ENCODE data around the gene RWDD1.

Gene RWDD1, protein sequence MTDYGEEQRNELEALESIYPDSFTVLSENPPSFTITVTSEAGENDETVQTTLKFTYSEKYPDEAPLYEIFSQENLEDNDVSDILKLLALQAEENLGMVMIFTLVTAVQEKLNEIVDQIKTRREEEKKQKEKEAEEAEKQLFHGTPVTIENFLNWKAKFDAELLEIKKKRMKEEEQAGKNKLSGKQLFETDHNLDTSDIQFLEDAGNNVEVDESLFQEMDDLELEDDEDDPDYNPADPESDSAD

DNA sequence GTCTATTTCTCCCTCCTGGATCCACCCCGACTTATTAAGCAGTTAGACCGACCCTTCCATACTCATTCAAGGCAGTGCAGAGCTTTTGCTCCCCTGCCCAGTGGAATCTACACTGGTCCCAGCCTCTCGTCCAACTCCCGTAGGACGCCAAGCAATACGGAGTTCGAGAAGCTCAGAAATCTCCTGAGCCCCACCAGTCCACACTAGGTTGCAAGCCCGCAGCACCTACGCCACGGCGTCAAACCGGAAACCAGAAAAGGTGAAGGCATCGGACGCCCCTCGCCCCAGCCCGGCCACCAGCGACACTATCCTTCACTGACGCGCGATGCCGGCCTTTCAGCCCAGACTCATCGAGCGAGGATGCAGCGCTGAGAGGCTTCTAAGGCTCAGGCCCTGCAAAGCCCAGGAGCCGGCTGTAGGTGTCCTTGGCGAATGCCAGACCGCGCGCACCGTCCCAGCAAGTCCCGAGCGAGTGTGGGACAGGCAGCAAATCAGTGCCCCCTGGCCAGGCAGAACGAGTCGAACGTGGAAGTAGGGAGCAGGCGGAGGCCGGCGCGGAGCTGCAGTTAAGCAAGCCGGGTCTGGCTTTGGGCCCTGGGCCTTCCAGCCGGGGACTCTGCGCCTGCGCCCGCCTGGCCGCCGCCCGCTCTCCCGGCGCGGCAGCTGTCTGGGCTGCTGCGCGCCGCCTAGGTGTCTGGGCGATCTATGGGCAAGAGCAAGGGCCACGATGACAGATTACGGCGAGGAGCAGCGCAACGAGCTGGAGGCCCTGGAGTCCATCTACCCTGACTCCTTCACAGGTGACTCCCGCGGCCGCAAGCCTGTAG lies at the start of gene RWDD1:
Gene RWDD1 (plus strand): TSS at position 649 of the 827 bp plus-strand sequence. CDS start 79 bp downstream, at position 728.
- DNase-seq: peak; percentile 97

DNA sequence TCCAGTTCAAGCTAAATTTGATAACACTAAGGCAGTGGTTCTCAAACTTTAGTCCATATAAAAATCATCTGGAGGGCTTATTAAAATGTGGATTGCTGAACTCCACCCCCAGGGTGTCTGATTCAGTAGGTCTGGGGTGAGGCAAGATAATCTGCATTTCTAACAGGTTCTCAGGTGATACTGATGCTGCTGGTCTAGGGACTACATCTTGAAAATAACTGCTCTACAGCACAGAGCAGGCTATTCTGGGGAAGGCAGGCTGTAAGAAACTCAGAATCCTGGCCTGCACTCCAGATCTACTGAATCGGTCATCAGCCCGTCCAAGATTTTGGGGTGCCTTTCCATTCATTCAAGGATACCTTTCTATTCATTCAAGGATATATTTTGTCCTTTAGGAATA lies 48.4 kb upstream of the RWDD1 start:
- no peak for DNase-seq

DNA sequence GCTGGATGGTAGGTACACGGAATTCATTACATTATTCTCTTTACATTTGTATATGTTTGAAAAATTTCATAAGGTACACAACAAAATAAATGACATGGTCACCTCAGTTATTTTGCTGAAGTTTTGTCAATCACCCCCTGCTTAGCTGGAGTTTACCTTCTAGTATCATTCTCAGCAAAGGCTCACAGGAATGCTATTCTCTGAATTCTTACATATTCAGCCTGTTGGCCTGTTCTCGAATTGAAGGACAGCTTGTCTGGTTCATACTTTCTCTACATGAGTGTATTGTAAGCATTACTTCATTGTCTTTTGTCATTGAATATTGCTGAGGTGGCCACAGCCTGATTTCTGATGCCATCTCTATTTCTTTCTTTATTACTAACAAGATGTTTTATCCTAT lies 47.1 kb upstream of the RWDD1 start:
- no peak for DNase-seq

DNA sequence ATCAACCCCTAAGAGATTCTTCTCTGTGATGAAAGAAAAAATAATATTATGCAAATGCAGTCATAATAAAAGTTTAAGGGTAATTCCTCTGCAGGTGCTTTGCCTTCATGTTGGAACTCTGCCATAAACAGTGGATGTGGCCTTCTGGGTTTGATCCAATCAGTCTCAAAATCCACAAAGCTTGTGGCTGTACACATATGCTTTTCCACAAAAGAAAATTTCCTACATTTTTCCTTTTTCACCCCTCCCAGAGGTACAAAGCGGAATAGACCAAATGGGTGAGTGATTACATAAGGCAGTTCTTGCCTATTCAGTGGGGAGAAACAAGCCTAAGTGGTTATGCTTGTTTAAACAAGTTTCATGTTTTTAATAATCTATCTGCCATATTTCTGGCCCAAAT lies 43.2 kb upstream of the RWDD1 start:
- no peak for DNase-seq

DNA sequence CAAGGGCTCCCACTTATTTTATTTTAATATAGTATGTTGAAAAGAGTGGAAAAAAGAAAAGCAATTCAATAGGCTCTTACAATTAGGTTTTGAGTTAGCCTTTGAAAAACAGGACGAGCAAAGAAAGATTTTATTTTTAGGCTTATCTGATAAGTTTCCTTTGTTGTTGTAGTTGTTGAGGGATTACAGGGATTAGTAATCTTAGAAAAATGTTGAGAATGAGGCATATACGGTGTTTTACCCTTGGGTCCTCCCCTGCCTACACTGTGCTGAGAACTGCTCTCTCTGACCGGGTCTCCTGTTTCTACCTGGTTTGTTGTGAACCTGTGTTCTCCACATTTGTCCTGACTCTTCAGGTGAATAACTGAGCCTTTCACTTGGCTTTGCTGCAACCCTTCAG lies 42.5 kb upstream of the RWDD1 start:
- no peak for DNase-seq

DNA sequence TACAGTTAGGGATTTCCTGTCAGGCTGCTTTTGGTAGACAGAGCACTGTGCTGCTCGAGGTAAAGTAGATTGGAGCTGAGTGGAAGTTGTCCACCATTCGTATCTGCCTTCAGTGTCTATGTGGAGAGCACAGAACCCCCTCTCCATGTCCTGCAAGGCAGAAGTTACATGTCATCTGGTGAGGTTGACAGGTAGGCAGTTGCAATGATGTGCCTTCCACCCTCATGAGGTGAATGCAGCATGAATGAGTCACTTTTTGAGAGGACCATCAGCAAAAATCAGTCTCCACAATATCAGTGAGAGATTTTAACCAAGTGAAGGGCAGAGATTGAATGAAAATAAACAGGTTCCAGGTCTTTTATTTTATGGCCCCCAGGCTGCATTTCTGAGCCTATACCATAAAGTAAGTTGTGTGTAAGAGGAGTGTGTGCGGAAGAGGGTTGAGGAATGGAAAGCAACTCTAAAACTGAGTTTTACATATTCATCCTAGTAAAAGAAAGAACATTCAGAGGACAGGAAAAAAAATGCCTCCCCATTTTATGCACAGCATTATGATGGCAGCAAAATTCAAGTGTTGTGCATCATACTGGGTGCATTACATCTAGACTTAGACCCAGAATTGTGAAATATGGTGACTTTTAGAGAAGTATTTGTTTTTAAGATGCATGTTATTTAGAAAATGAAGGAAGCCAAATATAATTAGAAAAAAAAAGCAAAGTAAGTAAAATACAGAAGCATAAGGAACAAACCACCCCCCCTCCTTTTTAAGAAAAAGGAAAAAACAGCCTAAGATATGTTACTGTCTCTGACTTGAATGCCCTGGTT lies 41.6 kb upstream of the RWDD1 start:
- no peak for DNase-seq

DNA sequence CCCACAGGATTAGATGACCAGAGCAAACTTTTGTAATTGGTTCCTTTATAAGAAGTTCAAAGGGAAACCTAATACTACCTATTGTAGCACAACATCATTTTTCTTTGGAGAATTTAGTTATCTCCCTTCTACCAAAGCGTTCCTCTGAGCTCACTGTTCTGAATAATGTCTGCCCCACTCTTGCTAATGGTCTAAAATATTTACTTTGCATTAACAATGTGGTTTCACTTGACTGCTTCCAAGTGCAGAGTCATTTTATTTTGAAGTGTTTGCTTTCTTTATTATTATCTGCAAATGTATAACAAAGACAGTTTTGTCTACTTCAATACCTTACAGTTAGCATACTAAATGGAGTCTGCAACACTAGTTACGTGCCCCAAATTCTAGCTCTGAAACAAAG lies 40.9 kb upstream of the RWDD1 start:
- no peak for DNase-seq

DNA sequence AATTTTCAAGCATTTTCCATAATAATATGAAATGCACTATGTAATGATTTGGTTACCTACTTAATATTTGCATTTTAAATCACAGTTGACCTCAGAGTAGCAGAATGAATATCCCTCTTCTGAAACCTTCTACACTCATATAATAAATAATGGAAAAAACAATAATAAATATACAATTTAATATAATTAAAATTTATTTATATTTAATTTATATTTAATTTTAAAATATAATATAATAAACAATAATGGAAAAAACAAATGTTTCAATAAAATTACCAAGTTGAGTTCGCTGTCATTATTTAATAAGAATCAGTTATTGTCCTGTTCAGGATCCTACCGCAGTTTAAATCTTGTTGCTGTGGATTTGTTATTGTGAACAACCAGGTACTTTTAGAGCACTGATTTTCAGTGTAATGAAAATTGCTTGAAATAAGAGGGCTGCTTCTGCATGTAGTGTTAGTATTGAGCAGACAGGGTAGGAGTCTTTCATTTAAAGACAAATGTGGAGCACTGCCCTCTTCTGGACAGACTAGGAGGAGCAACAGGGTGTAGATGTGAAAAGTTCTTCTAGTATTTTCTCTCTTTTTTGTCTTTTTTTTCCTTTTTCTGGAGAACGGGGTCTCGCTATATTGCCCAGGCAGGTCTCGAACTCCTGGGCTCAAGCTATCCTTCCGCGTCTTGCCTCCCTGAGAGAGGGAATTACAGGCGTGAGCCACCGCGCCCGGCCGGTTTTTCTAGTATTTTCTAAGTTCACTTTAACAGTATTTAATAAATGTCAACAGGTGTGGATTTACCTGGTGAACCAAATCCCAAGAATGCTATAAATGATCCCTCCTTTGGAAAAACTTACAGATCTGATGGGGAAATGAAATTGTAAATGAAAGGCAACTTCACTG lies 39.4 kb upstream of the RWDD1 start:
- DNase-seq: peak; percentile 66

DNA sequence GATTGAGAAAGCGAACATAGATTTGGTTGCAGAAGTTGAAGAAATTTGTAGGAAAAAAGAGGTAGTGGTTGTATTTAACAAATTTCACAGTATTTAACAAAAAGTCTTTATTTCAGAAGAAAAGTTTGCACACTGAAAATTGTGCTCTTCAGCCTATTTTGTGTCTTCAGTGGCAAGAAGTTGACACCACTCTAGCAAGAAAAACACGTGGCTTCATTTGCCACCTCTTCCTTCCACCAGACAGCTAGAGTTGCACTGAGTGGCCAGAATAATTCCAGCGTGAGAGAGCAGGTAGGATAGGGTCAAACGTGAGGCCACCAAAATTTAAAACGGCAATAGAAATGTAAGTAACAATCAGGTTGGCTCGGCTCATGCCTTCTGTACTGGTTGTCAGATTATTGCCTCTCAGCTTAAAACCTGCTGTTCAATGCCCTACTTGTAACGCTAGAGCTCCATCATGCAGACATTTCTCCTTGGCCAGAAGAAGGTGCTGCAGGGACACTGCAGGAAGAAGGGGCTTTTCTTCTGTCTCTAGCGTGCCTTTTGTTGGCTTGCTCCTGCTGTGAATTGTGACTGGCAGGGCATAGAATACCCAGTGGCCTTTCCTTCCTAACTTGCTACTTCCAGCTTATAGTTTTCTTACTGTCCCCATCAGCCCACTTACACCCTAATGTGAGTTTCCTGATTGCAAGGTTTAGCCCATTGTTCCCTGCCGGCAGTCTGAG lies 37.9 kb upstream of the RWDD1 start:
- no peak for DNase-seq

DNA sequence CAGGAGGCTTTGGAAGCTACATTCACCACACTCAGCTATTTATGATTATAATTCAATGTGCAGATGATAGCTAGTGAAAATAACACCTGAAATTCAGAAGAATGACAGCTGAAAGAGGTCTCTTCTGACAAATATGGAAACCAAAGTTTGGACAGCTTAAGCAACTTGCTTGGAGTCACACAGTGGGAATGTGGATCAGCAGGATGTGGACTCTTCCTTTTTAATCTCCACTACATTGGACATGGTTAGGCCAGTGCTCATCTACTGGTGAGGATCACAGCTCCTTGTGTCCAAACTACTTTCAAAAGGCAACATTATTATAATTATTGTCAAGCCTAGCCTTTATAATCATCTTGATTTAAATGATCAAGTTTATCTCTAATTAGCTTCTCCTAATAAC lies 36.2 kb upstream of the RWDD1 start:
- no peak for DNase-seq

DNA sequence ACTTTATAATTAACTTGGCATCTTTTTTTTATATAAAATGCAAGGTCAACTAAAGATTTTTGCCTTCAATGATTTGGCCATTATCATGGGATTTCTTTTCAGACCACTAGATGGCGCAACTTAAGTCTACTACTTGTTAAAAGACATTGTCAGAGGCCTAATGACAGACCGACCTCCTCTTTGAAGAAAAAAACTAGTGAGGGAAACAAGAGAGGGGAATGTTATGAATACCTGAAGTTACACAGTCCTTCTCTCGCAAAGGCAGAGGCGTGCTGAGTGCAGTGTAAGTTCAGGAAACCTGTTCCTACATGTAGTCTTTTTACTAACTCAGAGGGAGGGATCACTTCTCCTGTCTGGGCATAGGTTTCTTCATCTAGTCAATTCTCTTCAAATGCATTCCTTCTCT lies 35.1 kb upstream of the RWDD1 start:
- DNase-seq: peak; percentile 26

DNA sequence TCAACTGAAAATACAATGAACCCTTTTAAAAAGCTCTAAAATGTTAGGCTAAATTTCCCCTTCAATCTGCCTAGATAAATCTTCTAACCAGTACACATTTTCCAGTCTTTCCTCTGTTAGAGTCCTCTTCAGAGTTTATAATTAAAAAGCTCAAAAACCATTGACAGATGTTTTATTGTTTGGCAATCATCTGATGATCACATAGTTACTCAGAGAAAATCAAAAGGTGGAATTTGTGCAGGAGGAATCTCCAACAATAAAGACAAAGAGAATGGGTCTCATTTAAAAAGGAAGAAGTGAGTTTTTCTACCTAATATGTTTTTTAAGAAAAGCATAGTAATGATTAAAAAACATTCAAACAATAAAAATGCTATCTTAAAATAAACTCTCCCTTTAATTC lies 28.9 kb upstream of the RWDD1 start:
- DNase-seq: no peak

DNA sequence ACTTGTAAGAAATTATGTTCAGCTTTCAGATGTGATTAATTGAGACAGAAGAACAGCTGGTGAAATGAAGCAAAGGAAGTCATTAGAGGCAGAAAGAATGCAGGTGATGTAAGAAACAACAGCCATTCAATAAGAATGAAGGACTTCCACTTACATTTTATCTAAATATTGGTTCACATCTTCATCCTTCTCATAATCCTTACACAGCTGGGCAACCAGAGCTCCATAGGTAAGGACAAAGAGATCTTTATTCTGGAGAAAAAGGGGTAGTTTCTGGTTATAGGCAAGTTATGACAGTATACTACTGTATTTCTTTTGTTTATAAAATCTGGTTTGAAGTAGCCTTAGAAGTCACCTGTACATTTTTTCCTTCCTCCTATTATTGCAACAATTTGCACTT lies 28.2 kb upstream of the RWDD1 start:
- DNase-seq: no peak

DNA sequence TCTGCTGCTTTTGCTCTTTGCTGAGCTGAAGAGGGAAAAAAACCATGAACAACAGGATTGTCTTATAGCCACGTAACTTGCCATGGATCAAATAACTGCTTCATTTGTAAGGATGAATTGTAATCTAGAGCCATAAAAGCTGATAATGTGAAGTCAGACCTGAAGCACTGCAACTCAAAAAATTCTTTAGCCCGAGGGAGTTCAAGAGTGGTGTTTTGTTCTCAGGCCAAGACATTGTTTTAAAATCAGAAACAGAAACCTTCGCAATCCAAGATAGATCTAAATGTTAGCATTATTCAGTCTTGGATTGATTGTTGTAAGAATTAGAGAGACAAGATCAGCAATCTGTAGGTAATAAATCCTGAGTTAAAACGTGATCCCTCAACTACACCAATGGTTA lies 25.7 kb upstream of the RWDD1 start, which contains the start of gene TRAPPC3L:
Gene TRAPPC3L (minus strand): TSS at position 34 of the 400 bp plus-strand sequence. CDS start 170 bp downstream, outside the sequence.
- no peak for DNase-seq

DNA sequence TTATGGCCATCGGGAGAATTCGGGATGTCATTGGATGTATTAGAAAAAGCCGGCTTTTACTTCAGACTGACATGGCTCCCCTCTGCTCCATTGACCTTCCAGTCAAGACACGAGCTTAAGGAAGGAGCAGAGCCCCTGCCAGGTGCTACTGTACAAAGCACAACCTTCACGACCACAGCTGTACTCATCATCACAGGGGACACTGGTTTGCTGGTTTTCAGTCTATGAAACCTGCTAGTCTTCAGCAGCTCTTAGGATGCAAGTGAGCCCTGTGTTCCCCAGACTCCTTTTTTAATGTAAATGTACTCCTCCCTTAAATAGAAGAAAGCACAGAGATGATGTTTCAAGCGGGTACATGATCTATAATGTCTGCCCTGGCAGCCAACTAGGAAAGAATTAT lies 23.9 kb upstream of the RWDD1 start:
- DNase-seq: no peak

DNA sequence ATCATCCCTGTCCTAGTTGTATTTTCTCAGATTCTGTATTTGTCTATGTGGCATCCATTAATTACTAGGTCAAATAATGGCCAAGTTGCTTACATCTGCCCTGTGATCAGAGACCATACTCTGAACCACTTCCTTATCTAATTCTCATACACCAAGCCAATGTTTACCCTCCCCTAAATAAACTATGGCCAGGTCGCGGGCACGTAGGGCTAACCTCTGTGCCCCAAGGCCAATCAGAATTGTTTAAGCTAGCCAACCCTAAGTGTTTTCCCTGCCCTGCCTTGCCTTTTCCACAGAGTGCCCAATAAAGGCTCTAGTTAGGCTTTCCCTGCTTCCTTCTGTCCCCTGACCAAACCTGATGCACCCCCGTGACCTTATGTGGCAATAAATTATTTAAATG lies 20.5 kb upstream of the RWDD1 start:
- DNase-seq: no peak

DNA sequence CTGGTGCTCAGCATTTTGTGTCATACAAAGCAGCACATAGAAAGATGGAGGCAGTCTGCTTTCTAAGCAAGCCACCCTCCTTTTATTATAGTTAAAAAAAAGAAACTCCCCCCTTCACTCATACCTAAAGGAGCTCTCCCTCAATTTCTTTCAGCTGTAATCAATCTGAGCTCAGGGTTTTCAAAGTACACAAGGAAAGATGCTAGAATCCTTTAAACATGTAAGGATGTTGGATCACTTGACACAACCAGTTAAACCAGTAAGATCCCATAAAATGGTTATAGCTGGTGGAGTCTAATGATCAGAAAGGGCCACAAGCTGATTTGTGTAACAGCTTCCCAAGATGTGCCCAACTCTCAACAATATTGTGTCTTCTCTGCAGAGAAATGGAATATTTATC lies 17.9 kb upstream of the RWDD1 start, which contains the start of gene CALHM4:
Gene CALHM4 (plus strand): TSS at position 301 of the 400 bp plus-strand sequence. CDS start 43 bp downstream, at position 344.
- no peak for DNase-seq

DNA sequence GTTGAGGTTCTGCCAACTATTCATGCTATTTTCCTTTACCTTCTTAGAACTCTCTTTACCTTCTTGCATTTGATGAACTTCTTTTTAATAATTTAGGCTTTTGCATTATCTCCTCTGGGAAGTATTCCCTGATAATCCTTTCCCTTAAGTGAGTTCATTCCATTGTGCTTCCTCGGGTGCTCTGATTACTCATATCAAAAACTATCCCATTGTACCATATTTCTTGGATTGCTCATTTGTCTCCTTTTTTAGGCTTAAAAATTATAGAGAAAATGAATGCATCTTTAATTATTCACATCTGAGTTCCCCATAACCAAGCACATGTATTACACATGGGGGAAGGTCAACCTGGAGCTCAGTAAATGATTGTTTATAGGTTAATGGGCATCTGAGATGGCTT lies 15.2 kb upstream of the RWDD1 start:
- DNase-seq: no peak

DNA sequence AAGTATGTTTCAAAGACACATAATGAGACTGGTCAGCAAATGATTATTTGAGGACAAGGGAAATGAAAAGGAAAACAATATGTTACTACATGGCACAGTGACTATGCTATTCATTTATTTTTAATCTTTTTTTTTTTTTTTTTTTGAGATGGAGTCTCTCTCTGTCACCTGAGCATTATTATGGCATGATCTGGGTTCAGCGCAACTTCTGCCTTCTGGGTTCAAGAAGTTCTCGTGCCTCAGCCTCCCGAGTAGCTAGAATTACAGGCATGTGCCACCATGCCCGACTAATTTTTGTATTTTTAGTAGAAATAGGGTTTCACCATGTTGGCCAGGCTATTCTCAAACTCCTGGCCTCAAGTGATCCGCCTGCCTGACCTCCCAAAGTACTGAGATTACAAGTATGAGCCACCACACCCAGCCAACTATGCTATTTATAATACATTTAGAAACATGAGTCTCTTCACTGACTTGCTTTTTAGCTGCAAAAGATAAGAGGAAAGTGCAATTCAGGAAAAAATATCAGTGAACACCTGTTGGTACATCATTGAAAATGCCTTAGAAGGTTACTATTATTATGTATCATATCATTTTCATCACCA lies 14.4 kb upstream of the RWDD1 start:
- DNase-seq: no peak

DNA sequence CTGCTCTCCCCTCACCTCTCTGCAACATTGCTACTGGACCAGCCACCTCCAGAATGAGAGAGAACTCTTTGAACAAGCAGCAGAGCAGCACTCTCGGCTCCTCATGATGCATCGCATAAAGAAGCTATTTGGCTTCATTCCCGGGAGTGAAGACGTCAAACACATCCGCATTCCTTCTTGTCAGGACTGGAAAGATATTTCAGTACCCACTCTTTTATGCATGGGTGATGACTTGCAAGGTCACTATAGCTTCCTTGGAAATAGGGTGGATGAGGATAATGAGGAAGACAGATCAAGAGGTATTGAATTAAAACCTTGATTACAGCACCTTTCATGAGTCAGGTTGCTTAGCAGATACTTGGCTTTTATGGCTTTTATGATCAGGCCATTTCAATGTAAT lies 13.4 kb upstream of the RWDD1 start:
- DNase-seq: no peak

DNA sequence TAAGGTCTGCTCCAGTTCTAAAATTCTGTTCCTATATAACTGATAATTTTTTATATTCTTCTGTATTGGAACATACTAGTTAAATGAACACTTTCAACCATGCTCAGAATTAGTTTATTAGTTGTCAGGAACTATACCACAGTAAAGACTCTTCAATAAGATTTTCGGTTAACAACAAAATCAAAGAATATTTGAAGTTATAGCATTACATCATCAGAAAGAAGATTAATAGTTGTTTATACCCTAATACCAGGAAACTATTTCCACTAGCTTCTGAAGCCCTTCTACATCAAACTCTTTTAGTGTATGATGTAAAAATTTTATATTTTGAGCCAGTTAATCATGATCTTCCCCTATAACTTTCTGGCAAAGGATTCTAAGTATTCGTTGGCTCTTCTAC lies 11.2 kb upstream of the RWDD1 start:
- no peak for DNase-seq
